GM04503 (cell line): ENCODE results near the gene TMEM184A.
A peak's percentile ranks its signal among the peaks of the same experiment; 100 is the strongest.
"Not testable (repeated sequence)": the region's sequence is repeated elsewhere in the genome, so short reads cannot be mapped to it uniquely, and the experiment has no call there.

Experiments
- DNase-seq: peaks from one replicate; pipeline ENCODE4 v3.0.0-alpha.2; 2012; ENCODE audit warnings: low read depth

The TMEM184A gene

GRCh38 chr7:1590476-1590875 is 34.5 kb upstream of the TMEM184A start:
- no peak for DNase-seq

- DNase-seq, result no peak
Observed at GRCh38 chr7:1588978-1589377, 33.0 kb upstream of the TMEM184A start.

GRCh38 chr7:1587738-1588137 is 31.7 kb upstream of the TMEM184A start:
- DNase-seq, result no peak

- no peak for DNase-seq
Observed at GRCh38 chr7:1586827-1587705, 31.1 kb upstream of the TMEM184A start.

- no peak for DNase-seq
Observed at GRCh38 chr7:1586126-1586826, 30.3 kb upstream of the TMEM184A start.

DNA sequence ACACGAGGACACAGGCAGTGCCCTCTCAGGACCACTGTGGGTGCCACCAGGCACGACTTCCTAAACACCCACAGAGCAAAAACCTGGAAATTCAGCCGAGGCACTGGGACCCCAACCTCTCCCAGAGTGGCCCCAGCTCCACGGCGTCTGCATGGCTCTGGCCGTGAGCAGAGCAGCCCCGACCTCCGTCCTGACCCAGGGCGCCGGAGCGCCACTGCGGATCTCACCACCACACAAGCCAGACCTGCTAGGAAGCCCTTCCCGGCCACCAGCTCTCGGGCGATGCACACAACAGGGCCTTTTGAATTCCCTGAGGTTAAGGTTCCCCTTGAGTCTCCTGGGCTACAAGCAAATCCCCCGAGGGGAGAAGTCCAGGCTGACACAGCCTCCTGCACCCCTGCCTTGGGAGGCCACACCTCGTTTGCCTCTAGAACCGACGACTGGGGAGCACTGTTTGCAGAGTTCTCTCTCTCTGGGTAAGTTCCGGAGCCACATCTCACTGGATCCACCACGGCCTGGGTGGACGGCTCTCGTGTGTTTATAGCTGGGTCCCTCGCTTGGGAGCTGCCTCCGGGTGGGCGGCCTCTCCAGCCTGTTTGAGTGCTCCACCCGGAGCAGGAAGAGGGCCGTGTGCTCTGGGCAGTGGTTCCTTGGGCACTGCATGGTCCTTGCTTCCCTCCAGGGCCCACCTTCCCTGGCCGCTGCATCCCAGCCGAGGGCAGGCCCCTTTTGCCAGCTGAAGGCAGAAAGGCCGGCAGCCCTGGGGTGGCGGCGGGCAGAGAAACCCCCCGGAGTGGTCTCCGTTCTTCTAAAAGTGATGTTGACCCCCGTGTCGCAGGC is 29.4 kb upstream of the TMEM184A start:
- DNase-seq, result no peak

GRCh38 chr7:1584700-1585099 is 28.7 kb upstream of the TMEM184A start:
- DNase-seq, result no peak

DNA sequence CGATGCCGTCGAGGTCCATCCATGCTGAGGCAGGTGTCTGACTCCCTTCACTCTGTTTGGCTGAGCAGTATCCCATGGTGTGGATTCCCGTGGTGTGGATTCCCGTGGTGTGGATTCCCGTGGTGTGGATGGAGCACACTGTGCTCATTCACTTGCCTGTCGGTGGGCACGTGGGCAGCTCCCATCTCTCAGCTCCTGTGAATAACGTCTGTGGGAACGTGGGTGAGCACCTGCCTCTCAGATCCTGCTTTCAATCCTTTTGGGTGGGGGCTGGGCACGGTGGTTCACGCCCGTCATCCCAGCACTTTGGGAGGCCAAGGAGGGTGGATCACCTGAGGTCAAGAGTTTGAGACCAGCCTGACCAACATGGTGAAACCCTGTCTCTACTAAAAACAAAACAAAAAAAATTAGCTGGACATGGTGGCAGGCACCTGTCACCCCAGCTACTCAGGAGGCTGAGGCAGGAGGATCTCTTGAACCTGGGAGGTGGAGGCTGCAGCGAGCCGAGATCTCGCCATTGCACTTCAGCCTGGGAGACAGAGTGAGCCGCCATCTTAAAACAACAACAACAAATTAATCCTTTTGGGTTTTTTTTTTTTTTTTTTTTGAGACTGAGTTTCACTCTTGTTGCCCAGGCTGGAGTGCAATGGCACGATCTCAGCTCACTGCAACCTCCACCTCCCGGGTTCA is 27.4 kb upstream of the TMEM184A start:
- DNase-seq, result not testable (repeated sequence)

- DNase-seq, result no peak
Observed at GRCh38 chr7:1580422-1581030, 24.5 kb upstream of the TMEM184A start.

GRCh38 chr7:1579481-1580421 is 23.7 kb upstream of the TMEM184A start:
- DNase-seq, result no peak

GRCh38 chr7:1578513-1578912 is 22.5 kb upstream of the TMEM184A start:
- DNase-seq, result no peak

- no peak for DNase-seq
Observed at GRCh38 chr7:1576521-1577253, 20.7 kb upstream of the TMEM184A start.

DNA sequence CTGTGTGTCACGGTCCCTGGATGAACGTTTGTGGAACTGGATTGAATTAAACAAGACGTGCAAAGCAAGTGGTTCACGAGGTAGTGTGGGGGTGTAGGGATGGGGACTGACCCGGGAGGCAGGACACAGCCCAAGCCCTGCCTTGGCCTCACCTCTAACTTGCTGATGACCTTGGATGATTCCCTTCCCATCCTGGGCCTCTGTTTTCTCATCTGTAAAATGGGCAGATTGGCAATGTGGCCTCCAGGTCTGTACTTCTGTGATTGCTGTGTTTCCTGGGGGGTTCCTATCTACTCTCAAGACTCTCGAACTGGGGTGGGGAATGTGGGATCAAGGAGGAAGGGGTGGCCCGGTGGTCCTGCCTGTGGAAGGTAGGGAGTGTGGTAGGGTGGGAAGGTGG is 19.8 kb upstream of the TMEM184A start:
- DNase-seq, result no peak

- no peak for DNase-seq
Observed at GRCh38 chr7:1572111-1572822, 16.3 kb upstream of the TMEM184A start.

GRCh38 chr7:1569833-1570632 is 14.0 kb upstream of the TMEM184A start, which contains the start of gene PSMG3:
Gene PSMG3 (minus strand): TSS chr7:1570032. CDS start chr7:1569339, 693 bp downstream.
- DNase-seq, result peak; percentile 39

DNA sequence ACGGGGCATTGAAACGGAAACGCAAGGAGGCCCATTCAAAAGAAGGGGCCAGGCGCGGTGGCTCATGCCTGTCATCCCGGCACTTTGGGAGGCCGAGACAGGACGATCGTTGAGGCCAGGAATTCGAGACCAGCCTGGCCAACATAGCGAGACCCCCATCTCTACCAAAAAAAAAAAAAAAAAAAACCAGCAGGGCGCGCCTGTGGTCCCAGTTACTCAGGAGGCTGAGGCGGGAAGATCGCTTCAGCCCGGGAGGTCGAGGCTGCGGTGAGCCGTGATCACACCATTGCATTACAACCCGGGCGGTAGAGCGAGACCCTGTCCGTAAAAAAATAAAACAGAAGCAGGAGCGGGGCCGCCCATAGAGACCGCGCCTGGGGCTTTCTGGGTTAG is 13.4 kb upstream of the TMEM184A start:
- DNase-seq, result no peak

DNA sequence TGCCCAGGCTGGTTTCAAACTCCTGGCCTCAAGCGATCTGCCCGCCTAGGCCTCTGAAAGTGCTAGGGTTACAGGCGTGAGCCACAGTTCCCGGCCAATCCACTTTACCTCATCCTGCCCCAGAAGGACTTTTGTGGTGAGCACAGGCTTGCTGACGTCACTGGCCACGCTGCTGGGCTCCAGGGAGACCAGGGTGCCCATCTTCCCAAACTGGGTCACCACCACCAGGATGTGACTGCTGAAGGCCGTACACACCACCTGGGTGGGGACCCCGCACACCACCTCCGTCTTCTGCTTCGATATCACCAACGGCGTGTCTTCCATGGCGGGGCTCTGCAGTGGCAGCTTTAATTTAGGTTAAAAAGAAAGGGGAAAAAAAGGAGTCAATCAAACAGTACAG is 13.0 kb upstream of the TMEM184A start:
- DNase-seq, result no peak
